ENCODE data around the gene SPATA18. TPM values are rescaled to one million over a fixed set of nuclear protein-coding genes. Genes with fewer than 3 reads are reported as not detected.
A peak's percentile ranks its signal among the peaks of the same experiment; 100 is the strongest.

SPATA18 gene
- polyA plus RNA-seq, 2 of the 4 experiments (the other 2 are of a cell fraction): 4.3 to 6.7 TPM

- peak in 1 of 2 experiments; percentile 1 for DNase-seq (ENCODE audit: low read depth in 1 of 2, low spot score in 1 of 2)
- Histone ChIP-seq H3K4me1 (no peaks in the 10 kb centered on the region), H3K4me2 (no peak overlapping the region), H3K27ac (no peak overlapping the region), H3K9me3 (no peaks in the 10 kb centered on the region), H3K4me3 (no peak overlapping the region)
- WGBS (ENCODE audit: missing lambda C conversion rate): 13% methylated on average over 1 of the region's 1 CpG
- TF ChIP-seq KDM1A (IDR thresholded peaks at IDR 0.05; ENCODE audit: low read depth) (no peak), CTCF (IDR thresholded peaks at IDR 0.05) (peak; percentile 25; the same call in 2 of the 3 replicates), E2F6 (IDR thresholded peaks at IDR 0.05; ENCODE audit: borderline replicate concordance, low read depth) (no peak), PHF8 (IDR thresholded peaks at IDR 0.05; ENCODE audit: borderline replicate concordance, low read depth) (no peak), JUNB (IDR thresholded peaks at IDR 0.05) (no peak), GATA3 (IDR thresholded peaks at IDR 0.05; ENCODE audit: borderline replicate concordance) (no peak), PBX3 (IDR thresholded peaks at IDR 0.05) (no peak), ZFP36 (IDR thresholded peaks at IDR 0.05; ENCODE audit: borderline replicate concordance, partially characterized antibody) (no peak), FOSB (CRISPR knock-in tag; IDR thresholded peaks at IDR 0.05) (no peak), ZNF302 (CRISPR knock-in tag; IDR thresholded peaks at IDR 0.05) (no peak), ZC3H11A (IDR thresholded peaks at IDR 0.05) (no peak), MAZ (IDR thresholded peaks at IDR 0.05; ENCODE audit: borderline replicate concordance, low read depth, low read length) (no peak), ATOH8 (CRISPR knock-in tag; IDR thresholded peaks at IDR 0.05; ENCODE audit: low read depth) (no peak), RAD21 (conservative IDR thresholded peaks at IDR 0.05 in 1 of 2, IDR thresholded peaks at IDR 0.05 in 1 of 2) (peak; percentile 45; a peak in 3 of 5 replicates), ZSCAN20 (CRISPR knock-in tag; IDR thresholded peaks at IDR 0.05) (no peak)
- ATAC-seq: no peak
- CTCF ChIA-PET: interaction anchor here (1.2 to 1.4 kb wide), 2 partner anchors 49 to 58 kb away, joined by 3 read pairs; no protein-coding TSS in a partner anchor
- POLR2A ChIA-PET: no interaction called here
- FAIRE-seq: no peak
These were observed 52.2 kb downstream of the SPATA18 start for GRCh38 chr4:52103319-52103718.

GRCh38 chr4:52105276-52105675 lies 54.2 kb downstream of the SPATA18 start:
- ChIA-PET POLR2A (no interaction called here), CTCF (no interaction called here)
- Histone ChIP-seq H3K4me2 (no peak overlapping the region), H3K4me1 (no peaks in the 10 kb centered on the region), H3K9me3 (no peaks in the 10 kb centered on the region), H3K27ac (no peak overlapping the region), H3K4me3 (no peak overlapping the region)
- DNase-seq (ENCODE audit: low read depth in 1 of 2, low spot score in 1 of 2) (no peak), ATAC-seq (no peak), FAIRE-seq (no peak)
- WGBS (ENCODE audit: missing lambda C conversion rate): 82% methylated on average over 5 of the region's 5 CpGs
- TF ChIP-seq EHF (CRISPR knock-in tag; IDR thresholded peaks at IDR 0.05) (no peak), POLR2AphosphoS2 (conservative IDR thresholded peaks at IDR 0.05; ENCODE audit: low read length) (no peak), GATA3 (IDR thresholded peaks at IDR 0.05; ENCODE audit: borderline replicate concordance) (no peak), ZC3H11A (IDR thresholded peaks at IDR 0.05) (no peak)

GRCh38 chr4:52106191-52106590 lies 55.1 kb downstream of the SPATA18 start:
- 35% methylated on average over 1 of the region's 1 CpG for WGBS (ENCODE audit: missing lambda C conversion rate)
- no peak overlapping the region for H3K27ac ChIP-seq
- no peak for FAIRE-seq
- TF ChIP-seq CTCF (IDR thresholded peaks at IDR 0.05): no peak
- TF ChIP-seq KDM5A (IDR thresholded peaks at IDR 0.05): no peak
- no peak for TF ChIP-seq GATA3 (IDR thresholded peaks at IDR 0.05; ENCODE audit: borderline replicate concordance)
- no peak for TF ChIP-seq TP53 (CRISPR knock-in tag; IDR thresholded peaks at IDR 0.05)
- TF ChIP-seq EP300 (IDR thresholded peaks at IDR 0.05): no peak
- no peak for TF ChIP-seq EHF (CRISPR knock-in tag; IDR thresholded peaks at IDR 0.05)
- TF ChIP-seq CHD2 (IDR thresholded peaks at IDR 0.05; ENCODE audit: low read length, partially characterized antibody): no peak
- no peak for TF ChIP-seq RFX5 (IDR thresholded peaks at IDR 0.05)
- no peak for TF ChIP-seq FOSB (CRISPR knock-in tag; IDR thresholded peaks at IDR 0.05)
- TF ChIP-seq BHLHE40 (IDR thresholded peaks at IDR 0.05; ENCODE audit: low read depth, low read length): no peak
- TF ChIP-seq CBX8 (IDR thresholded peaks at IDR 0.05): no peak
- no peak for TF ChIP-seq RNF2 (IDR thresholded peaks at IDR 0.05; ENCODE audit: borderline replicate concordance, low read depth)
- TF ChIP-seq E2F6 (IDR thresholded peaks at IDR 0.05; ENCODE audit: borderline replicate concordance, low read depth): no peak
- TF ChIP-seq USF2 (IDR thresholded peaks at IDR 0.05): no peak

More at GRCh38 chr4:52106191-52106590, 55.1 kb downstream of the SPATA18 start:
- H3K4me2 ChIP-seq: no peak overlapping the region
- no peak overlapping the region for H3K4me3 ChIP-seq
- ChIA-PET POLR2A (no interaction called here), CTCF (interaction anchor here (0.6 kb wide), 1 partner anchor 691 kb away, joined by 3 read pairs; no protein-coding TSS in a partner anchor)
- DNase-seq (ENCODE audit: low read depth in 1 of 2, low spot score in 1 of 2) (no peak), ATAC-seq (no peak)
- no peaks in the 10 kb centered on the region for H3K4me1 ChIP-seq
- no peaks in the 10 kb centered on the region for H3K9me3 ChIP-seq
